Measurements from ENCODE around the gene ABCG8.

GRCh38 chr2:43848214-43848613 is 9.4 kb downstream of the ABCG8 start:
- TF ChIP-seq CTCF (IDR thresholded peaks at IDR 0.05) (no peak), POLR2A (IDR thresholded peaks at IDR 0.05) (no peak)
